NCI-H345 treated with DMSO at 0.1 percent for 48 hours (cell line): ENCODE data around the gene L3MBTL3.
"Not testable (repeated sequence)": the region's sequence is repeated elsewhere in the genome, so short reads cannot be mapped to it uniquely, and the experiment has no call there.

Experiments
- DNase-seq: peaks from one replicate; lab custom pipeline; 2025; ENCODE audit not compliant: unreplicated experiment; lab: John Stamatoyannopoulos, UW

The L3MBTL3 gene

GRCh38 chr6:130070792-130071191, 52.4 kb downstream of the L3MBTL3 start:
- DNase-seq, result no peak

GRCh38 chr6:130075879-130076460, 57.6 kb downstream of the L3MBTL3 start:
- no peak for DNase-seq

GRCh38 chr6:130076512-130076911, 58.1 kb downstream of the L3MBTL3 start:
- no peak for DNase-seq

- DNase-seq, result no peak
Observed at GRCh38 chr6:130090796-130091195, 72.4 kb downstream of the L3MBTL3 start.

GRCh38 chr6:130093546-130093945, 75.2 kb downstream of the L3MBTL3 start:
- no peak for DNase-seq

GRCh38 chr6:130098317-130098716, 79.9 kb downstream of the L3MBTL3 start:
- peak; percentile 4 for DNase-seq

GRCh38 chr6:130099119-130099518, 80.7 kb downstream of the L3MBTL3 start:
- no peak for DNase-seq

GRCh38 chr6:130105996-130106704, 87.8 kb downstream of the L3MBTL3 start:
- no peak for DNase-seq

- no peak for DNase-seq
Observed at GRCh38 chr6:130107710-130108109, 89.3 kb downstream of the L3MBTL3 start.

- no peak for DNase-seq
Observed at GRCh38 chr6:130111031-130111430, 92.7 kb downstream of the L3MBTL3 start.

GRCh38 chr6:130113201-130113710, 94.9 kb downstream of the L3MBTL3 start:
- no peak for DNase-seq

- DNase-seq, result no peak
Observed at GRCh38 chr6:130115036-130115435, 96.7 kb downstream of the L3MBTL3 start.

- DNase-seq, result no peak
Observed at GRCh38 chr6:130116273-130116672, 97.9 kb downstream of the L3MBTL3 start.

GRCh38 chr6:130117187-130117701, 98.9 kb downstream of the L3MBTL3 start:
- DNase-seq, result not testable (repeated sequence)

- no peak for DNase-seq
Observed at GRCh38 chr6:130118236-130118635, 99.9 kb downstream of the L3MBTL3 start.

GRCh38 chr6:130119211-130119610, 100.8 kb downstream of the L3MBTL3 start:
- DNase-seq, result no peak

- DNase-seq, result no peak
Observed at GRCh38 chr6:130120731-130121130, 102.3 kb downstream of the L3MBTL3 start.

- DNase-seq, result no peak
Observed at GRCh38 chr6:130122243-130122642, 103.9 kb downstream of the L3MBTL3 start.

- no peak for DNase-seq
Observed at GRCh38 chr6:130127195-130127594, 108.8 kb downstream of the L3MBTL3 start.

- DNase-seq, result no peak
Observed at GRCh38 chr6:130128326-130128725, 109.9 kb downstream of the L3MBTL3 start.

GRCh38 chr6:130129762-130130246, 111.4 kb downstream of the L3MBTL3 start:
- no peak for DNase-seq

- no peak for DNase-seq
Observed at GRCh38 chr6:130132286-130132701, 113.9 kb downstream of the L3MBTL3 start.
